MV-4-11 (cell line): Measurements from ENCODE around the gene EPOP.

Experiments
- DNase-seq: peaks from one replicate; lab custom pipeline; 2025; lab: John Stamatoyannopoulos, UW

Gene EPOP

GRCh38 chr17:38674014-38674748 lies 576 bp downstream of the EPOP start:
- no peak for DNase-seq

GRCh38 chr17:38673707-38674013 lies 1.1 kb downstream of the EPOP start:
- no peak for DNase-seq

GRCh38 chr17:38672788-38673706 lies 1.7 kb downstream of the EPOP start:
- DNase-seq = no peak

DNA sequence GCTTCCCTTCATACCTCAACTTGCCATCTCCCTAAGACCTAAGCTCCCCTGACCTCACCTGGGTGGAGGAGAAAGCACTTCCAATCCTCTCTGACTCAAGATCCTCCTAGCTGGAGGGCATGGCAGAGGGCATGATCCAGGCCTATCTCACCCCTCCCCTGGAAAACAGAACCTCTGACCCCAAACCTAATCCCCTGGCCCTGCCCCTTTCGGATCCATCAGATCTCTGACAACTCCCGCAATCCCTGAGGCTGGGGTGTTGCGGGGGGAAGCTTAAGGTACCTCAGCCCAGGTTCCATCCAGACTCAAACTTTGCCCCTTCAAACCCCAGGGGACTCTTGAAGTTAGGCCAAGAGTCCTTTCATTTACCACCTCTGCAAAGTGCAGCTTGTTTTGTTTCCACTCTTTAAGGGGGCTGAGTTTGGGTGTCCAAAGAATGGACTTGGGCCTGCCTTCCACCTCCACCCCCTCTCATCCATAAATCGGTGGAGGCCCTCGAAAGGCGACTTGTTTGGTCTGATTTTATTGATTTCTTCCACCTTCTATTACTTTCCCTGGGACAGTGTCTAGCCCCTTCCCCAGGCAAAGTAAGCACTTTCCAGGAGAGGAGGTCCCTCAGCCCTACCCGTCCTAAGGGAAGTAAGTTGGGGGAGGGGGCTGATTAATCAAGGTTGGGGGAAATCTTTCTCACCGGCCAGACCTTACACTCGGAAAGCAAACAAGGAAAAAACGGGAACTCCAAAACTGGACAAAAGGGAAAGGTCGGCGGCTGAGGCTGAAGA lies 2.6 kb downstream of the EPOP start:
- no peak for DNase-seq

DNA sequence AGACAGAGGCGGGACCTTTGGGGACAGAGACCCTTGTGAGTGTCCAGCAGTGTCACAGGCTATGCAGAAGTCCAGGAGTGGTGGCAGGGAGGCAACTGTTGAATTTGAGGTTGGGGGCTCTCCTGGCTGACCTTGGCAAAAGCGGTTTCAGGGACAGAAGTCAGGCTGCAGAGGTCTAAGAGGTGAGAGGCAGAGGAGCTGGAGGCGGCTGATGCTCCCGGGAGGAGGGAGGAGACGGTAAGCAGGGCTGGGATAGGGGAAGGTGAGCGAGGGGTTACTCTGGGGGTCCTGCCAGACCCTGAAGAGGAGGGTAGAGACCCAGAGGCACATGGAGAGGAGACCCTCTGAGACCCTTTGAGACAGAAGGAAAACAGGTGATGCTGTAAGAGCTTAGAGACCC lies 5.2 kb downstream of the EPOP start:
- no peak for DNase-seq

GRCh38 chr17:38667787-38668122 lies 7.0 kb downstream of the EPOP start:
- no peak for DNase-seq

GRCh38 chr17:38667099-38667786 lies 7.5 kb downstream of the EPOP start:
- peak; percentile 54 for DNase-seq

DNA sequence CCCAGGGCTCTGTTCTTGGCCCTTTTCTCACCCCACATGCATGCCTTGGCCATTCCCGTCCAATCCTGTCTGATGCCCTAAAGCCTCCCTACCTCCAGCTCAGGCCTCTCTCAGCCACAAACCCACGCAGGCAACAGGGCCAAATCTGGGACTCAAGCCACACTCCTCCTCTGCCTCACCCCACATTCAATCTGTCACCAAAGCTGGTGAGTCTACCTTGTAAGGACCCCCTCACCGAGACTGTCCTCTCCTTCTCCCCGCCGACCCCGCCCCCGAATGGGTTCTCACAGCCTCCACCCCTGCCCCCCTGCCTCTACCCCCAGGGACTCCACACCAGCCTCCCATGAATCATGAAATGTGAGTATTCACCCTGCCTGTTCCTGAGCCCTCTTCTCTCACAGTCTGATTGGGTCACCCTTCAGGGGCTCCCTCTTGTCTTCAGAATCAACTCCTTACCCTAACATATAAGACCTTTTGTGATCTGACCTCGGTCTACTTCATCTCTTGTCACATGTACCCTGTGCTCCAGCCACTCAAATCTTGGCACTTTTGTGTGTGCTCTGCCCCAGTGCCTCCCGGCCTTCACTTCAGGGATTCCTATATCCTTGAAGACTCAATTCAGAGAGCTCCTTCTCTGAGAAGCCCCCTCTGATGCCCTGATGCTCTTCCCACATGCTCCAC lies 10.7 kb downstream of the EPOP start:
- no peak for DNase-seq

GRCh38 chr17:38663125-38663751 lies 11.5 kb downstream of the EPOP start:
- peak; percentile 52 for DNase-seq

DNA sequence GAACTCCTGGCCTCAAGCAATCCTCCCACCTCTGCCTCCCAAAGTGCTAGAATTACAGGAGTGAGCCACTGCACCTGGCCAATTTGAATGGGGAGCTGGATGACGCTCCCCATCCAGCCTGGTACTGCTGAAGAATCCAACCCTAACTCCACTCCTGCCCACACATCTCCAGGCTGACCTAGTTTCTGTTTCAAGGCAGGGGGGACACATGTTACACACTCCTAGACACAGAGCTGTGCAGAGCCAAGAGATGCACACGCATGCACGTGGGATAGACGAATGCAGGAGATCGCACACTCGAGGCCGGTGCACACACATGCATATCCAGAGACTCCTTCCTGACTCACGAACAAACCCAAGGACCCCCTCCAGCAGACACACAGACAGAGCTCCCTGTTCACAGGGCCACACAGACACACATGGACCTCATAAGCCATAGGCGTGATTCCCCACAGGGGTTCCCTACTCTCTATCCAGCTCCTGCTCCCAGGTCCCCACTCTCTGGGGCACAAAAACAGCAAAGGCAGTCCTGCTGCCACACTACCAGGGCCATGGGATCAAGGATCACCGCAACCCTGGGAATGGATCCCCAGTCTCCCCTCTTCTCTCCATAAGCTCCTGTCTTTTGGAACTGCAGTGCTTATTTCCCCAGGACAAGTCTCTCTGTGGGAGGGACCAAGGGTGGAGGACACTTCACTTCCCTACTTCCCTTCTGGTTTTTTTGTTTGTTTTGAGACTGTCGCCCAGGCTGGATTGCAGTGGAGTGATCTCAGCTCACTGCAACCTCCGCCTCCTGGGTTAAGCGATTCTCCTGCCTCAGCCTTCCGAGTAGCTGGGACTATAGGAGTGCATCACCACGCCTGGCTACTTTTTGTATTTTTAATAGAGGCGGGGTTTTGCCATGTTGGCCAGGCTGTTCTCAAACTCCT lies 14.4 kb downstream of the EPOP start:
- peak; percentile 41 for DNase-seq

DNA sequence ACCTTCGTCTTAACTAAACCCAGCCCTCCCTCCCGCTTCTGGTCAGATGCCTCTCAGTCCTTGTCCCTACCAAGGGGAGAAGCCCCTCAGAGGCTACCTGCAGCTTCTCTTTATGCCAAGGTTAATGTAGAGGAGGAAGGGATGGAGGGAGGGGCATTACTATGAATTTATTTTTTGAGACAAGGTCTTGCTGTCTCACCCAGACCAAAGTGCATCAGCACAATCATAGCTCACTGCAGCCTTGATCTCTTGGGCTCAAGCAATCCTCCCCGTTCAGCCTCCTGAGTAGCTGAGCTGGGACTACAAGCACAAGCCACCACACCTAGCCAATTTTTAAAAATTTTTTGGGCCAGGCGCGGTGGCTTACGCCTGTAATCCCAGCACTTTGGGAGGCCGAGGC lies 15.3 kb downstream of the EPOP start:
- DNase-seq = no peak

GRCh38 chr17:38658741-38659345 lies 15.9 kb downstream of the EPOP start:
- DNase-seq = peak; percentile 51

GRCh38 chr17:38657824-38658740 lies 16.7 kb downstream of the EPOP start:
- no peak for DNase-seq

DNA sequence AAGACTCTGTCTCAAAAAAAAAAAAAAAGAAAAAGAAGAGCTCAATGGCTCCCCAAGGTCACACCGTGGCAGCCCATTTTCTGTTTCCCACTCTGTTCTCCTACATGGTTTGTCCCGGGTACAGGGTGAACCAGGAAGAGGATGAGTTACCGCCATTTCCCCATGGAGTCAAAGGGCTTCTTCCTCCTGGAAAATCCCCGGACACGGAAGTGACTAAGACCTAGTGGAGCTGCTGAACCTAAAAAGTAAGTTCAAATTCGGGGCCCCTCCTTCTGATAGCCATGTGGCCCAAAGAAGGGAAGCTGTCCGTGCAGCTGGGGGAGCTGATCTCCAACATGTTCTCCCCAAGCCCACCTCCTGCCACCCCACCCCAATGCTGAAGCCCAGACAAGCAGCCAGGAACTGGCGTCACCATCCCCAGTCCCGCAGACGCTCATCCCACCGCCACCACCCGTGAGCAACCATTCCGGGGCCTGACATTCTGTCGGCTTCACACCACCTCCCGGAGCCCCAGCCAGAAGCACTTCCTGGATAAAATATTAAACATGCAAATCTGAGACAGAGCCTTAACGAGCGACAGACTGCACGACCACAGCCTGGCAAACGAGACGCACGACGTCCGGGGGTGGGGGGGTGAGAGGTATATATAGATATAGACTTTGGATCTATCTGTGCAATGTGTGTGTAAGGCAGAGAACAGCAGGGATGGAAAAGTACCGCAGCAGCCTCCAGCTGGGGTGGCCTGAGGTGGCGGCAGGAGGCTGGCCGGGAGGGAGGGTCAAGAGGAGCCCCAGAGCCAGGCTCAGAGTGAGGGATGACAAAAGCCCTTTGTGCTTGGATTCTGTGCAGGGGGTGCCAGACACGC lies 17.6 kb downstream of the EPOP start:
- no peak for DNase-seq

- no peak for DNase-seq
Measured at GRCh38 chr17:38654411-38655398, 20.1 kb downstream of the EPOP start.

- DNase-seq = no peak
Measured at GRCh38 chr17:38653679-38654078, 21.1 kb downstream of the EPOP start.
